ENCODE data around the gene SARM1.
A peak's percentile ranks its signal among the peaks of the same experiment; 100 is the strongest.

Gene SARM1

DNA sequence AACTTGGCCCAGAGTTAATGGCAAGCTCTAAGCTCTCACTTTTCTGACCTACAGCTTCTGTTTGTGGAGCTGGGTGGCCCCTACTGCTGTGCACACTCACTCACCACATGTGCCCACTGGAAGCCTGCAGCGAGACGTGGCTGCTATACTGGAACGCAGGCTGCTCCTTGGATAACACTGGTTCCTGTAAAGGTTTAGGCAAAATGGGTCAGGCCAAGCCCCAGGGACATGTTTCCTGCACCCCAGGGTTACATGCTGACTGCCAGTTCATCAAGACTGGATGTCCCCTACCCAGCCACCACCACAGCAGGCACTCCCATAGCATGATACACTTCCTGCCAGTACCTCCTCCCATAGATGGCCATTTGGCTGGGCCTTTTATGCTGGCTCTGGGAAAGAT is 22.5 kb upstream of the SARM1 start:
- no peaks in the 10 kb centered on the region for H3K27me3 ChIP-seq
- H3K4me2 ChIP-seq, result no peak overlapping the region
- H3K9ac ChIP-seq, result no peak overlapping the region
- H4K20me1 ChIP-seq, result peaks cover 33% of the 10 kb centered on the region
- peaks cover 100% of the 10 kb centered on the region for H3K36me3 ChIP-seq
- no peak for TF ChIP-seq Cebpa-rat (IDR thresholded peaks at IDR 0.05)
- H3K27ac ChIP-seq, result no peak overlapping the region
- H3K4me1 ChIP-seq, result no peaks in the 10 kb centered on the region
- H3K9me3 ChIP-seq, result no peaks in the 10 kb centered on the region
- no peak overlapping the region for H3K4me3 ChIP-seq

DNA sequence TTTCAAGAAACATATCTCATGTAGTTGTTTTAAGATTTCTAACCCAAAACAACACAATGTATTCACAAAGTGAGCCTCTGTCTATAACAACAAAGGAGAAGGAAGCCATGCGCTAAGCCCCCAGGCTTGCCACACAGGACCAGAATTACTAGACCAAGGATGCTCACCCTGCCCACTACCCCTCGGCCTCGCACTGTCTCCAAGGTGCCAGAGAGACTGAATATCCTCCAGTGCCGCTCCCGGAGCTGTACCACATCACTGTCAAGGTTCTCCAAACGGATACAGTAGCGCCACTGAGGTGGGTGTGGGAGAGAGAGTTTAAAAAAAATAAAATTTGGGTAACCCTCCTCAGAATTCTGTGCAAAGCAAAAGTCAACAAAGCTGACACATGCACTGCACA is 21.2 kb upstream of the SARM1 start:
- peaks cover 20% of the 10 kb centered on the region for H4K20me1 ChIP-seq
- peaks cover 100% of the 10 kb centered on the region for H3K36me3 ChIP-seq
- no peak for TF ChIP-seq Cebpa-rat (IDR thresholded peaks at IDR 0.05)
- H3K4me3 ChIP-seq, result no peak overlapping the region
- no peak overlapping the region for H3K9ac ChIP-seq
- no peaks in the 10 kb centered on the region for H3K4me1 ChIP-seq
- no peaks in the 10 kb centered on the region for H3K9me3 ChIP-seq
- H3K27ac ChIP-seq, result no peak overlapping the region
- H3K4me2 ChIP-seq, result no peak overlapping the region
- H3K27me3 ChIP-seq, result no peaks in the 10 kb centered on the region

DNA sequence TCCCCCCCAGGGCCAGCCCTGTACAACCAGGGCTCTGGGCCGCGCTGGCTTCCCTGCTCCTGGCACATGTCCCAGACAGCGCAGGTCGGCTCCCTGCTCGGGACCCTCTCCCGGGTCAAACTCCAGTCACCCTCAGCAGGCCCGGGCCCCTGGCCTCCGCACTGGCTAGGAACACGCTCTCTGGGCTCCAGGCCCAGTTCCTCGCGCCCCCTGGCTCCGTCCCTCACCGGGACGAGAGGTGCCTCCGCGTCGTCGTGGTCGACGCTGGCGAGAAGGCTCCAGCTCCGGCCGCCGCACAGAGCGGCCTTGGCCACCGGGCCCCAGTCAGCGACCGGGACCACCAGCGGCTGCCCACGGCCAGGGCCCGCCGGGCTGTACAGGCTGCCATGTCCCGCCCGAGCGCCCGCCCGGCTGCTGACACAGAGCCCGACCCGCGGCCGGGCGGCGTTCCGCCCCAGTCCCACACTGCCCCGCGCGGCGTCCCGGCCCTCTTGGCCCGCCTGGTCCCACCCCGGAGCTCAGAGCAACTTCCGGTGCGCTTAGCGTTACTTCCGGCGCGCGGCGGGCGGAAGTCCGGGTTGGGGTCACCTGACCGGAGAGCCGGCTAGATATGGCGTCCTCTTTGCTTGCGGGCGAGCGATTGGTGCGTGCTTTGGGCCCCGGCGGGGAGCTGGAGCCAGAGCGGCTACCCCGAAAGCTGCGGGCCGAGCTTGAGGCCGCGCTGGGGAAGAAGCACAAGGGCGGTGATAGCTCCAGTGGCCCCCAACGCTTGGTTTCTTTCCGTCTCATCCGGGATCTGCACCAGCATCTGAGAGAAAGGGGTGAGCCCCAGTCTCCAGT is 14.2 kb upstream of the SARM1 start, which contains the start of gene POLDIP2:
POLDIP2 (minus strand) TSS at position 467 of the 840 bp plus-strand sequence; CDS start at position 388, 79 bp downstream.
- Histone ChIP-seq H3K36me3 (peaks cover 73% of the 10 kb centered on the region), H3K4me2 (peak within 1 kb of the TSS; percentile 98), H3K9ac (peak within 1 kb of the TSS; percentile 98), H4K20me1 (no peaks in the 10 kb centered on the region), H3K4me1 (peaks cover 24% of the 10 kb centered on the region), H3K9me3 (no peaks in the 10 kb centered on the region), H3K27me3 (no peaks in the 10 kb centered on the region), H3K27ac (peak within 1 kb of the TSS; percentile 94), H3K4me3 (peak within 1 kb of the TSS; percentile 95)
- no peak for TF ChIP-seq Cebpa-rat (IDR thresholded peaks at IDR 0.05)

DNA sequence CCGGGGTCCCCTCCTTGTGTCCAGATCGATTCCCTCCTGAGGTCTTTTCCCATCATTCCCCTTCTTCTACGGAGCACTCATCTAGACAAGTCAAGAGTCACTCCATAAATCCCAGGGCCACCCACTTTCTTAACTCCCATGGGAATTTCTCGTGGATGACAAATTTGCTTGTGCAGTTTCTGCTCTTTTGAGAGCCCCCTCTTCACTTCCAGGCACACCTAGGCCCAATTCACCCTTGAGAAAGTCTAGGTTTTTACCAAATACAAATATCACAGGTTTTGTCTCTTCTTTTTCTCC is 13.6 kb upstream of the SARM1 start:
- peak overlapping the region; percentile 98 for H3K4me2 ChIP-seq
- H3K9ac ChIP-seq, result peak overlapping the region; percentile 98
- TF ChIP-seq Cebpa-rat (IDR thresholded peaks at IDR 0.05), result no peak
- H3K4me1 ChIP-seq, result peaks cover 24% of the 10 kb centered on the region
- H3K9me3 ChIP-seq, result no peaks in the 10 kb centered on the region
- peaks cover 73% of the 10 kb centered on the region for H3K36me3 ChIP-seq
- no peaks in the 10 kb centered on the region for H4K20me1 ChIP-seq
- H3K4me3 ChIP-seq, result peak overlapping the region; percentile 95
- peak overlapping the region; percentile 94 for H3K27ac ChIP-seq
- H3K27me3 ChIP-seq, result no peaks in the 10 kb centered on the region

DNA sequence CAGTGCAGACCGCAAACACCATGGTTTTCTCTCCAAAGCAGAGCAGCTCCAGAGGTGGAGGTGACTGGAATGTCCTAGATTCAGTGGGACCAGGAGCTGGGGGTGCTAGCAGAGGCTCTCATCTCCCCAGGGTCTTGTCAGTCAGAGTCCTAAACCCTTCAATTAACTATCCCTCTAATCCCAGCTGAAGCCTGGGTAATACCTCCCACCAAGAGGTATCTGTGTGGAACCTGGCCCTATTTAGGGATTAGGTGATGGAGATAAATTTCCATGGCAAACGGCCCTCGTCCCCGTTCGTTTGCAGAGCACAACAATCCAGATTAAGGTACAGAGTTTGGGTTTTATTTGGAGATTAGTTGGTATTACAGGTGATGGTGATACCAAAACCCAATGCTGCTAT is 8.3 kb upstream of the SARM1 start:
- TF ChIP-seq Cebpa-rat (IDR thresholded peaks at IDR 0.05), result no peak
- Histone ChIP-seq H4K20me1 (no peaks in the 10 kb centered on the region), H3K27ac (no peak overlapping the region), H3K36me3 (peaks cover 70% of the 10 kb centered on the region), H3K4me2 (no peak overlapping the region), H3K27me3 (no peaks in the 10 kb centered on the region), H3K4me3 (no peak overlapping the region), H3K9ac (no peak overlapping the region), H3K4me1 (peaks cover 7% of the 10 kb centered on the region), H3K9me3 (no peaks in the 10 kb centered on the region)

DNA sequence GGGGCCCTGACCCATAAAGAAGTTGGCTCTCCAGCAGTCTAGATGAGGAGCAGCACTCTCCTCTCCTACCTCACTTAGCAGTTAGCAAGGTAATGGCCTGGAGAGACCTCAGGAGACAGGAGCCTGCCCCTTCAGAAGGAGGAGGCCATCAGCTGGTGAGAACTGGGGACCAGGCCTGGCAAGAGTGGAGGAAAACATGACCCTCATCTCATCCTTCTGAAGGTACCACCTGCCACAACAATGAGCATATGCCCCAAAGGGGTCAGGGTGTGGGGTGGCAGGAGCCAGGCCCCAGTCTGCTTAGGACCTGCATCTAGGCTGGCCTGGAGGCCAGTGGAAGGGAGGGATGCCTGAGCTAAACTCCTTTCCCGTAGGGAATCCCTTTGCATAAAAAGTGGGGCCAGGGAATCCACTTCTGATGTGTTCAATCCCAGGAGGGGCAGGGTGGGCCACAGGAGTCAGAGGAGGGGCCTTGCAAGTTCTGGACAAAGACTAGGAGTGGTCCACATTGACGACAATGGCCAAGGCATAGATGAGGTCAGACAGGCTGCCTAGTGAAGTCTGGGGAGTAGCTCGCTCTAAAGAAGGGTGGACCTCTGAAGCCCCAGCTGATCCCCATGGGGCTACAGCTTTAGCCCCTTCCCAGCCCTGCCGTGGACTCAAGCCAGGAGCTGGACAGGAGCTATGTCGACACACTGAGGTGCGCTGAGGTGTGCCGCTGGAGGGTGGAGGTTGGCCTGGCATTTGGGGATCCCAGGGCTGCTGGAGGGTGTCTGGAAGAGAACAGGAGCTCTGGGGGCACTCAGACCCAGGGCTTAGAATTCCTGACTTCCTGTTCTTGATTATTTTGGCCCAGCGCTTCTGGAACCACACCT is 7.5 kb upstream of the SARM1 start:
- Histone ChIP-seq H3K4me3 (no peak overlapping the region), H3K9ac (no peak overlapping the region), H4K20me1 (no peaks in the 10 kb centered on the region), H3K9me3 (no peaks in the 10 kb centered on the region), H3K36me3 (peaks cover 66% of the 10 kb centered on the region), H3K4me1 (no peaks in the 10 kb centered on the region), H3K27me3 (no peaks in the 10 kb centered on the region), H3K4me2 (no peak overlapping the region), H3K27ac (no peak overlapping the region)
- no peak for TF ChIP-seq Cebpa-rat (IDR thresholded peaks at IDR 0.05)

DNA sequence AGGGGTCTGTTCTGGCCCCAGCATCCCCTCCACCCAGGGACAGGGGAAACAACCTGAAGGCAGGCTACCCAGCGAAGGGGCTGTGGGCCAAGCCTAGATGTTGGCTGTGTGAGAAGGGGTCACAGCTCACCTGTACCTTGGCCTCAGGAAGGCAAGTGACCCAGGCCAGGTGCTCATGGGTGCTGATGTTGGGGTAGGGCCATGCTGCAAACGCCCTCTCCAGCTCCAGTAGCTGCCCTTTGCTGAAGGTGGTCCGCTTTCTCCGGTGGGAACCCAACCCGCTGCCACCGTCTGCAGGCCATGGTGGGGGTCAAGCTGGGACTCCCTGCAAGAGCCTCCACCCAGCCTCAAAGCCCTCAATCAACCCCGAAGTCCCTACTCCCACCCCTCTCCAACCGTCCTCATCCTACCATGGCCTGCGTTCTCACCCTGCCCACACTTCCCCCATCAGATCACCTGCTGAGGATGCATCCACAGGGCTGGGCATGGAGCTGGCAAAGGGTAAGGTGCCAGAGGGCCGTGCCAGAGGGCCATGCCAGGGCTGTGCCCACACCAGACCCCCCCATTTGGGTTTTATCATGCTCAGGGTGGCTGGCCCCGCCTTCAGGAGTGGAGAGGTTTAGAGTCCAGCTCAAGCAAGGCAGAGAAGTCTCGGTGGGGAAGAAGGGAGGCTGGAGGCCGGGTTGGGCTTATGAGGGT is 6.7 kb upstream of the SARM1 start, which contains the start of gene SEBOX:
SEBOX (minus strand) TSS at position 535 of the 699 bp plus-strand sequence; CDS start at position 487, 48 bp downstream.
- Histone ChIP-seq H3K4me2 (no peak within 1 kb of the TSS), H3K9me3 (no peaks in the 10 kb centered on the region), H3K4me1 (peaks cover under 1% of the 10 kb centered on the region; the same call in 1 of the 2 replicates), H3K27ac (no peak within 1 kb of the TSS), H4K20me1 (0 out of 2 replicates have a peak, but pooled peaks cover 2% of the 10 kb centered on the region), H3K36me3 (peaks cover 58% of the 10 kb centered on the region), H3K9ac (no peak within 1 kb of the TSS), H3K27me3 (no peaks in the 10 kb centered on the region), H3K4me3 (no peak within 1 kb of the TSS)
- TF ChIP-seq Cebpa-rat (IDR thresholded peaks at IDR 0.05), result no peak

DNA sequence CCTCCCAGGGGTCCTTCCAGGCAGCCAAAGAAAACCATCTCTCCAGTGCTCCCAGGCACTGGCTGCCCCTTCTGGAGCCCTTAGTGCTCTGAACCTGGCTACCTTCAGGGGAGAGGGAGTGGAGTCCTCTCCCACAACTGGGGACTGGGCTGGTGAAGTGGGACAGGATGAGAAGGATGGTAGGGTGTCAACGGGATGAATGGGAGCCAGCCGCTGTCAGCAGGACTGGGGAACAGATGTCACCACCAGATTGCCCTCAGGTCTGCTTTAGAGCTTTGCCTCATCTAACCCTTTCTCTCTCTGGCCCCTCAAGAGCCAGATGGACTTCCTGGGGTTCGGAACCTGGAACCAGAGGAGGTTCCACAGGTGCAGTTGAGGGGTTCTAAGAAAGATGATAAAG is 6.0 kb upstream of the SARM1 start:
- peaks cover 7% of the 10 kb centered on the region for H3K4me1 ChIP-seq
- H3K9me3 ChIP-seq, result no peaks in the 10 kb centered on the region
- H4K20me1 ChIP-seq, result 0 out of 2 replicates have a peak, but pooled peaks cover 6% of the 10 kb centered on the region
- no peak overlapping the region for H3K9ac ChIP-seq
- H3K27me3 ChIP-seq, result no peaks in the 10 kb centered on the region
- H3K4me2 ChIP-seq, result no peak overlapping the region
- H3K27ac ChIP-seq, result no peak overlapping the region
- no peak for TF ChIP-seq Cebpa-rat (IDR thresholded peaks at IDR 0.05)
- no peak overlapping the region for H3K4me3 ChIP-seq
- H3K36me3 ChIP-seq, result peaks cover 52% of the 10 kb centered on the region

DNA sequence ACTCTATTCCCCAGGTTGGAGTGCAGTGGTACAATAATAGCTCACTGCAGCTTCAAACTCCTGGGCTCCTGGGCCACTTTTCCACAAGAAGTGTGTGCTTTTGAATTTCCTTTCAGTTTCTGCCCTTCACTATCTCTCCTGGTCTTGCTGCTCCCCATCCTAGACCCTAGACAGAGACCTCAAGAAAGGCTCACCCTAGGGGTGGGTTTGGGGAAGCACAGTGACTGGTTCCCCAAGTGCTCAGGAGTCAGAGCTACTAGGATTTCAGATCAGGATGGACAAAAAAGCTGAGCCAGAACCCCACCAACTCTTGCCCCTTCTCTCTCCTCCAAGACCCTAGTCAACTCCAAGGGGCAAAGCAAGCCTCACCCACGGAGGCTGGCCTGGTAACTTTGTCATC is 4.9 kb upstream of the SARM1 start:
- Histone ChIP-seq H3K4me3 (no peak overlapping the region), H4K20me1 (0 out of 2 replicates have a peak, but pooled peaks cover 6% of the 10 kb centered on the region), H3K36me3 (peaks cover 40% of the 10 kb centered on the region)

More for the DNA sequence above, 4.9 kb upstream of the SARM1 start:
- H3K4me1 ChIP-seq, result peaks cover 14% of the 10 kb centered on the region
- no peak for TF ChIP-seq Cebpa-rat (IDR thresholded peaks at IDR 0.05)
- no peak overlapping the region for H3K9ac ChIP-seq
- no peaks in the 10 kb centered on the region for H3K9me3 ChIP-seq
- no peaks in the 10 kb centered on the region for H3K27me3 ChIP-seq
- H3K27ac ChIP-seq, result no peak overlapping the region
- no peak overlapping the region for H3K4me2 ChIP-seq

Data from BLaER1 (cell line).